GM19193 (cell line): ENCODE results near the gene SELENOM.

Experiments used
- POLR2A ChIP-seq: IDR thresholded peaks from 4 replicates; pipeline ENCODE4 v1.6.1; 2011; ENCODE audit not compliant: insufficient read depth, insufficient read length; ENCODE audit errors: extremely low read depth

Gene SELENOM, protein sequence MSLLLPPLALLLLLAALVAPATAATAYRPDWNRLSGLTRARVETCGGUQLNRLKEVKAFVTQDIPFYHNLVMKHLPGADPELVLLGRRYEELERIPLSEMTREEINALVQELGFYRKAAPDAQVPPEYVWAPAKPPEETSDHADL

DNA sequence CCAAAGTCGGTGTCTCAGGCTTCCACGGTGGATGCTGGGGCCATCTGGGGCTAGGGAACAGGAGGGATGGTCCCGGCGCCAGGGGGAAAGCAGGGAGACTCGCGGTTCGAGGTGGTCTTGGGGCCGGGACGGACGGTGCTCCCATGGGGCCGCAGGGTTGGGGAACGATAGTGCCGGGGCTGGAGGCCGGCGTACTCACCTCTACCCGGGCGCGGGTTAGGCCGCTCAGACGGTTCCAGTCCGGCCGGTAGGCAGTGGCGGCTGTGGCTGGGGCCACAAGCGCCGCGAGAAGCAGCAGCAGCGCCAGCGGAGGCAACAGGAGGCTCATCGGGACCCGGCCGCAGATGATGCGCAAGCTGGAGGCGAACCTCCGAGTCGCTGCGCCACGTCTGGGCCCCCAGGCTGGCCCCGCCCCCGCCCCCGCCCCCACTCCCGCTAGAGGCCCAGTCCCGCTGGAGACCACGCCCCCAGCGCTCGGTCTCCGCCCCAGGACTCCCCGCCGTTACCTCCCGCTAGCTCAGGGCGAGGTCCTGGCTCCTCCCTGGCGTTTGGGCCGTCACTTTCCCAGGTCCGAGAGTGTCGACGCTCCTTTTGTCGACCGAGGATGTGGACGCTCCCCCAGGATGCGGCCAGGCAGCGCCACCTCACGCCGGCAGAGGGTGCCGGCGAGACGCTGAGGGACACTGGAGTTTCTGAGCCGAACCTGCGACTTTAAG is at the start of gene SELENOM:
SELENOM (minus strand) TSS at position 391 of the 716 bp plus-strand sequence; CDS start at position 328, 63 bp downstream.
- peak; percentile 53 for TF ChIP-seq POLR2A

GRCh38 chr22:31155422-31155821 is 48.1 kb upstream of the SELENOM start:
- TF ChIP-seq POLR2A = no peak

DNA sequence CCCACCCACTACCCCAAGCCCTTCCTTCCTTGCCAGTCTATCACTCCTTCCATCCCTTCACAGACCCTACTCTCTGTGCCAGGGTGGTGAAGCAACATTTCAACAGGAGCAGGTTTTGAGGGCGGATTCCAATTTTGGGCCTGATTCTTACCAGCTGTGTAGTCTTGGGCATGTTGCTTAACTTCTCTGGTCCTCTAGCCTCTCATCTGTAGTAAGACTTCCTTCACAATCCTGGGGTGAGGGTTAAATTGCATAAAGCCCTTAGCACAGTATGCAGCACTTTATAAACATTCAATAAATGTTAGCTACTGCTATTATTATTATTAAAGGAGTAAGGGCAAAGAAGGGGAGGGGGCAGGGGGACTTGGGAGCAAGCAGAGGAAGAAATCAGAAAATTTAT is 47.6 kb upstream of the SELENOM start:
- TF ChIP-seq POLR2A = no peak

DNA sequence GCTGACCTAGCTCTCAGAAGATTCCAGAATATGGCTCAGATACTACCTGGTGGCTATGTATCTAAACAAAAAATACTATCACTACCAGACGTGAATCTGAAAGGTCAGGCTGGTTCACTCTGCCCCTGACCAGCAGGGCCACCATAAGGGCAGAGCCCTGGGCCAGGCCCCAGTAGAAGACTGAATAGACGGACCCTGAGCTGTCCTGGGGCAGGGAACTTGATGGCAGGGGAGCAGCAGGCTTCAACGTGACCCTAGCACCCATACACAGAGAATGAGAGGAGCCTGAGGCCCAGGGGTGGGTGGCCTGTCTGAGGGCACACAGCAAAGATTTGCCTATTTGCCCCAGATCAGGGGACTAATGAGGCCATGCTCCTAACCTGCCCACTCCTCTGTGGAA is 46.0 kb upstream of the SELENOM start:
- no peak for TF ChIP-seq POLR2A

DNA sequence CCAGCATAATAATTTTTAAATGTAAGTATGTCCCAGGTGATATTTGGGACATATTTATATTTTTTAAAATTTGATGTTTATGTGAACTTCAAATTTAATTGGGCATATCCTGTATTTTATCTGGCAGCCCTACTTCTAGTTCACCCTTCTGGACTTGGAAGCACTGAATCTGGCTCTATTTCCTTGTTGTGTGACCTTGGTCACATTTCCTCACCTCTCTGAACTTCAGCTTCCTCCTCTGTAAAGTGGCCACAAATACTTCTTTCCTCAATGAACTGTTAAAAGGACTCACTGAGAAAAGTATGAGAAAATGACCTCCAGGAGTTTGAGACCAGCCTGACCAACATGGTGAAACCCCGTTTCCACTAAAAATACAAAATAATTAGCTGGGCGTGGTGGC is 44.5 kb upstream of the SELENOM start:
- no peak for TF ChIP-seq POLR2A

- TF ChIP-seq POLR2A = no peak
These were observed 43.2 kb upstream of the SELENOM start for GRCh38 chr22:31150615-31151014.

- no peak for TF ChIP-seq POLR2A
These were observed 41.7 kb upstream of the SELENOM start for GRCh38 chr22:31148953-31149627.

- TF ChIP-seq POLR2A = no peak
These were observed 41.1 kb upstream of the SELENOM start for GRCh38 chr22:31148488-31148887.

DNA sequence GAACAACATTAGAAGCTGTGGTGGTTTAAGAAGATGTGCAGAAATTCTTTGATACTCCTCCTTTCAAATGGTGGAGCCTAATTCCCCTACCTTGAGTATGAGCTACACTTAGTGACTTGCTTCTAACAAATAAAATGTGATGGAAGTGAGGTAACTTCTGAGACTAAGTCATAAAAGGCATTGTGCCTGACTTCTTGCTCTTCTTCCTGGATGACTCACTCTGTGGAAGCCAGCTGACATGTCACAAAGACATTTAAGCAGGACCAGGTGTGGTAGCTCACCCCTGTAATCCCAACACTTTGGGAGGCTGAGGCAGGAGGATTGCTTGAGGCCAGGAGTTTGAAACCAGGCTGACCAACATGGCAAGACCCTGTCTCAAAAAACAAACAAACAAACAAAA is 36.9 kb upstream of the SELENOM start:
- no peak for TF ChIP-seq POLR2A

DNA sequence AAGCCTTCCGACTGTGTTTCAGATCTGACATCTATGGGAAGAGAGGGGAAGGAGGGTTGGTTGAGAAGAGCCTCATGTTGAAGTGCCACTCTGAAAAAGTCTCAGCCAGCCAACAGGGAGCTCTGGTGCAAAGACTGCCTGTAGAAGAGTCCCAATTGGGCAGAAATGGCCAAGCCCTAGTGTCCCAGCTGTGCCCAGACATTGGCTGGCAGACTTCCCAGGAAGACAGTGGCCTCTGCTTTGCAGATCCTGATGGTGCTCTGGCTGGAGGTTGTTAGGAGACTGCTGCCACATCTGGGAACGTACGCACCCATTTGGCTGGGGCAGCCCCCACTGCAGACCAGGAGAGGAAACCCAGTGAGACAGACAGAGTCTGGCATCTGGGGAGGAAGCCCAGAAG is 36.2 kb upstream of the SELENOM start:
- TF ChIP-seq POLR2A = no peak

DNA sequence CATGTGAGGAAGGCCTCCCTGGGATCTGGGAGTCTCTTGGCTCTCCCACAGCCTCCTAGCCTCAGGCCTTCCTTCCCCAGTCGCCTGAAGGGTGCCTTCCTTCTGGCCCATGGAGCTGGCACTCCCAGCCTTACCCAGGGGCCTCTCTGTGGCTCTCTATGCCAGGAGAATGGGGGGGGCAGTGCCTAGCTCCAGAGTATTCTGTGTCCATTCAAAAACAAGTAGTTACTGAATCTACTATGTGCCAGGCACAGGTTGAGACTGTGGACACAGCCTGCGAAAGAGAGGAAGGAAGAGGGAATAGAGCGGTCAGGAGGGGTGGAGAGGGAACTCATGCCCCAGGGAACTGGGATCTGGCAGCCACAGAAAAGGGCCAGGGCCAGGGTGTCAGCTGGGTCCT is 35.7 kb upstream of the SELENOM start:
- no peak for TF ChIP-seq POLR2A

- no peak for TF ChIP-seq POLR2A
These were observed 34.9 kb upstream of the SELENOM start for GRCh38 chr22:31142285-31142684.

- no peak for TF ChIP-seq POLR2A
These were observed 34.2 kb upstream of the SELENOM start for GRCh38 chr22:31141551-31141950.

DNA sequence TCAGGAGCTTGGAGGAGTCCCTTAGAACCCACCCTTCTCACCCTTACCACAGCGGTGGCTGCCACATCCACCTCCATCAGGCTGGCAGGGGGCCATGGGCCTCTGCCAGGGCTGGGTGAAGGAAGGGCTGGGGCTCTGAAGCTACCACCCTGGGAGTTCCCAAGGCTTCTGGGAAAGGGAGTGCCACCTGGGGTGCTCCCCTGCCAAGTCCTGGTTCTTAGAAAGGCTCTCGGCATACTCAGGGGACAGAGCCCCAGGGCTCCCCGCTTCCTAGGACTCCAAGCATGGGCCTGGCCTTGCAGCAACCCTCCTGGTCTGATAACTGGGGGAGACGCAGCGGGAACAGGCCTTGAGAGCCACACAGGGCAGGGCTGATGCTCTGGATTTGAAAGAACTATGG is 33.4 kb upstream of the SELENOM start:
- no peak for TF ChIP-seq POLR2A

DNA sequence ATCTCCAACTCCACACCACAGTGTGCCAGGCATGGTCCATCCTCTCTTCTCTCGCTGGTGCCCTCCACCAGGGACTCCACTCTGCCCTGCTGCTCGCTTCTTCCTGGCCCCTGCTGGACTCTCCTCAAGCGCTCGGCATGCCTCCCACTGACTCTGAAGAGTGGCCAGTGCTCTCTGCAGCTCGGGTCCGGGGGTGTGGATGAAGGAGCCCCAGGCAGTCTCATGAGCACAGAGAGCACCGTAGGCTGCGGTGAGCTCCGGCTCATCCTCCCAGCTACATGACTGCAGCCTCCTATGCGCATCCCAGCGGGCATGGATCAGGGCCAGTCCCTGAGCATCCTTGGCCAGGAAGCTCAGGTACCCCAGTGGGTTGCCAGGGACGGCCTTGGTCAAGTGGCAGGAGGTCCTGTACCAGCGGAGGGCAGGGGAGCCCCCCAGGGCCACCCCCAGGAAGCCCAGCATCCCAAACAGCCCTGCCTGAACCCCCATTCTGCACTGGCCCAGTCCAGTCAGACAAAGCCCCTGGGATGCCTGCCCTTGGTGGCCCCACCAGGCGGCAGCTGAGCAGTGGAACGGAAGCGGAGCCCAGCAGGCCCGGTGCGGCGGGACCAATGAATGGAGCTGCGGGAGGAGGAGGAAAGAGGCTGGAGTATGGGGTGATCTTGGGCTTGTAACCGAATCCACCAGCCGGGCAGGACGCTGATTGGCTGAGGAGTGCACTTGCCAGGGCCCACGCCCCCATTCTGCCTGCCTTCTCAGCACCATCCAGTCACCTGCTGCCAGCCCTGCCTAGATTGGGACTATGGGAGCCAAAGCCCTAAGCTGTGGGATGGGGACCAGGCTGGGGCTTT is 32.7 kb upstream of the SELENOM start, which contains the start of gene PLA2G3:
PLA2G3 (minus strand) TSS at position 643 of the 851 bp plus-strand sequence; CDS start at position 489, 154 bp downstream.
- TF ChIP-seq POLR2A = no peak

DNA sequence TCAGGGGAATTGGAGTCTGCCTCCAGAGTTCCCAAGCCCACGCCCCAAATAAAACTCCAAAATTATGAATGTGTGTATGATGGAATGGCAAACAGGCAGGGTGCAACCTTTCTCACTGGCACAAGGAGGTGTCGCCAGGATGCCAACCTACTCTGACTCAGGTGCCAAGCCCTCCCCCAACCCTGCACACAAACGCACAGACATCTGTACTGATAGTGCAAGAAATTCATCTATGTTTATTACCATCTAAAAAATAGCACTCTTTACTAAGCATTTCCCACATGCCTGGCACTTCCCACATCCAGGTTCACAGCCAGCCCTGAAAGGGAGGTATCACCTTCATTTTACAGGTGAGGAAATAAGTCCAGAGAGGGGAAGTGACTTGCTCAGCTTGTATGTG is 31.7 kb upstream of the SELENOM start:
- no peak for TF ChIP-seq POLR2A

- no peak for TF ChIP-seq POLR2A
These were observed 30.8 kb upstream of the SELENOM start for GRCh38 chr22:31138126-31138525.
